HUDEP-2 (cell line): ENCODE data around the gene RAB2B.
"Not testable (repeated sequence)": the region's sequence is repeated elsewhere in the genome, so short reads cannot be mapped to it uniquely, and the experiment has no call there.

ENCODE experiments used
- DNase-seq, 76 experiments: peaks; one replicate each; lab custom pipeline; 2025; ENCODE audit not compliant: unreplicated experiment in 76 of 76; lab: John Stamatoyannopoulos, UW

The RAB2B gene

GRCh38 chr14:21494902-21495762 lies 18.4 kb upstream of the RAB2B start:
- no peak for DNase-seq

- DNase-seq: no peak
Observed at GRCh38 chr14:21486640-21487087, 9.9 kb upstream of the RAB2B start.

GRCh38 chr14:21476523-21476924 lies 235 bp downstream of the RAB2B start:
- DNase-seq: peak in 41 of 76 experiments; percentile 3 to 88 (median 79)

GRCh38 chr14:21475767-21476522 lies 814 bp downstream of the RAB2B start:
- DNase-seq: no peak

GRCh38 chr14:21467616-21468015 lies 9.1 kb downstream of the RAB2B start:
- no peak for DNase-seq

GRCh38 chr14:21455912-21456667 lies 20.7 kb downstream of the RAB2B start, which contains the start of gene CHD8:
Gene CHD8 (minus strand): TSS chr14:21456123. CDS start chr14:21431643, 24,480 bp downstream.
- peak in 75 of 76 experiments; percentile 75 to 100 (median 98) for DNase-seq

GRCh38 chr14:21455592-21455911 lies 21.2 kb downstream of the RAB2B start:
- DNase-seq: peak in 18 of 76 experiments; percentile 22 to 58 (median 35)

GRCh38 chr14:21454843-21455544 lies 21.8 kb downstream of the RAB2B start:
- DNase-seq: peak in 2 of 76 experiments; percentile 3 to 24

GRCh38 chr14:21449899-21450216 lies 26.9 kb downstream of the RAB2B start:
- no peak for DNase-seq

GRCh38 chr14:21442657-21443056 lies 34.1 kb downstream of the RAB2B start:
- not testable (repeated sequence) for DNase-seq

- peak in 5 of 76 experiments; percentile 3 to 27 (median 9) for DNase-seq
Observed at GRCh38 chr14:21440859-21441258, 35.9 kb downstream of the RAB2B start.

- DNase-seq: peak; percentile 30 to 98 (median 94)
Observed at GRCh38 chr14:21437063-21437901, 39.5 kb downstream of the RAB2B start.

GRCh38 chr14:21436567-21437062 lies 40.1 kb downstream of the RAB2B start:
- no peak for DNase-seq

GRCh38 chr14:21431126-21431525 lies 45.6 kb downstream of the RAB2B start:
- no peak for DNase-seq

- DNase-seq: peak in 1 of 76 experiments; percentile 8
Observed at GRCh38 chr14:21428930-21429329, 47.8 kb downstream of the RAB2B start.

GRCh38 chr14:21426692-21427091 lies 50.1 kb downstream of the RAB2B start:
- DNase-seq: no peak

- DNase-seq: no peak
Observed at GRCh38 chr14:21419528-21419927, 57.2 kb downstream of the RAB2B start.

- DNase-seq: no peak
Observed at GRCh38 chr14:21415329-21415728, 61.4 kb downstream of the RAB2B start.

GRCh38 chr14:21414137-21414631 lies 62.6 kb downstream of the RAB2B start:
- DNase-seq: no peak
